Hematopoietic multipotent progenitor cell treated with erythropoietin and hydrocortisone succinate and interleukin-3 and kit ligand, for 8 days (in vitro differentiated cells): ENCODE measurements around the gene DRC7.
"Not testable (repeated sequence)": the region's sequence is repeated elsewhere in the genome, so short reads cannot be mapped to it uniquely, and the experiment has no call there.

Experiments
- DNase-seq: peaks from one replicate; pipeline ENCODE4 v3.0.0-alpha.2; 2015

Gene DRC7

DNA sequence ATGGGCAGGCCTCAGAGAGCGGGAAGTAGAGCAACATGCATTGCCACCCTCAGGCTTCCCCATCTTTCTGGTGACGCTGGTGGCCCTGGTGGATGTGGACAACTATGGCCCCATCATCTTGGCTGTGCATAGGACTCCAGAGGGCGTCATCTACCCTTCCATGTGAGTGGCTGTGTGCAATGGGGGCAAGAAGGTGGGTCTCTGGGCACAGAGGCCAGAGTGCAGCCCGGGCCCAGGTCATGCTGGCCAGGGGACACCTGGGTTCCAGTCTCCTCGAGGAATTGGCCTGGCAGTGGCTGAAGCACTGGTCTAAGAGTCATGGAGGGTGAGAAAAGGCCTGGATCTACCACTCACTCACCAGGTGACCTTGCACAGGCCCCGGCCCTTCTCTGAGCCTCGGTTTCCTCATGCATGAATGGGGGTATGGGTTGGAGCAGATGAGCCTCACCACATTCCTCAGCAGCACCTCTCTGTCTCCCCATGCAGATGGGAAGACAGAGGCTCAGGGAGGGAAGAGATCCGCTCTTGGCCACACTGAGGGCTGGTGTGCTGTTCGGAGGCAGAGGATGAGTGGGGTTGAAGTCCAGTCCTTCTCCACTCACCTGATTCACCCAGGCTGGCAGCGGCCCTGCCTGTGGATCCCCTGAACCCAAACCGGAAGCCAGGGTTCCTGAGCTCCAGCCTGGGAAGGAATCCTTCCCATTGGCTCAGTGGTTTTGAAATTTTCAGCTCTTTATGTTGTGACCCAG lies 33.7 kb upstream of the DRC7 start:
- DNase-seq = no peak

GRCh38 chr16:57661510-57661909 lies 33.1 kb upstream of the DRC7 start:
- DNase-seq = no peak

- no peak for DNase-seq
Measured at GRCh38 chr16:57661936-57662906, 32.4 kb upstream of the DRC7 start.

DNA sequence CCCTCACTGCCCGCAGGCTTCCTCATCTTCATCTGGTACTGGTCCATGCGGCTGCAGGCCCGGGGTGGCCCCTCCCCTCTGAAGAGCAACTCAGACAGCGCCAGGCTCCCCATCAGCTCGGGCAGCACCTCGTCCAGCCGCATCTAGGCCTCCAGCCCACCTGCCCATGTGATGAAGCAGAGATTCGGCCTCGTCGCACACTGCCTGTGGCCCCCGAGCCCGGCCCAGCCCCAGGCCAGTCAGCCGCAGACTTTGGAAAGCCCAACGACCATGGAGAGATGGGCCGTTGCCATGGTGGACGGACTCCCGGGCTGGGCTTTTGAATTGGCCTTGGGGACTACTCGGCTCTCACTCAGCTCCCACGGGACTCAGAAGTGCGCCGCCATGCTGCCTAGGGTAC lies 31.2 kb upstream of the DRC7 start:
- DNase-seq = no peak

DNA sequence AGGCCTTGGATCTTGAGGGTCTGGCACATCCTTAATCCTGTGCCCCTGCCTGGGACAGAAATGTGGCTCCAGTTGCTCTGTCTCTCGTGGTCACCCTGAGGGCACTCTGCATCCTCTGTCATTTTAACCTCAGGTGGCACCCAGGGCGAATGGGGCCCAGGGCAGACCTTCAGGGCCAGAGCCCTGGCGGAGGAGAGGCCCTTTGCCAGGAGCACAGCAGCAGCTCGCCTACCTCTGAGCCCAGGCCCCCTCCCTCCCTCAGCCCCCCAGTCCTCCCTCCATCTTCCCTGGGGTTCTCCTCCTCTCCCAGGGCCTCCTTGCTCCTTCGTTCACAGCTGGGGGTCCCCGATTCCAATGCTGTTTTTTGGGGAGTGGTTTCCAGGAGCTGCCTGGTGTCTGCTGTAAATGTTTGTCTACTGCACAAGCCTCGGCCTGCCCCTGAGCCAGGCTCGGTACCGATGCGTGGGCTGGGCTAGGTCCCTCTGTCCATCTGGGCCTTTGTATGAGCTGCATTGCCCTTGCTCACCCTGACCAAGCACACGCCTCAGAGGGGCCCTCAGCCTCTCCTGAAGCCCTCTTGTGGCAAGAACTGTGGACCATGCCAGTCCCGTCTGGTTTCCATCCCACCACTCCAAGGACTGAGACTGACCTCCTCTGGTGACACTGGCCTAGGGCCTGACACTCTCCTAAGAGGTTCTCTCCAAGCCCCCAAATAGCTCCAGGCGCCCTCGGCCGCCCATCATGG lies 30.5 kb upstream of the DRC7 start:
- no peak for DNase-seq

DNA sequence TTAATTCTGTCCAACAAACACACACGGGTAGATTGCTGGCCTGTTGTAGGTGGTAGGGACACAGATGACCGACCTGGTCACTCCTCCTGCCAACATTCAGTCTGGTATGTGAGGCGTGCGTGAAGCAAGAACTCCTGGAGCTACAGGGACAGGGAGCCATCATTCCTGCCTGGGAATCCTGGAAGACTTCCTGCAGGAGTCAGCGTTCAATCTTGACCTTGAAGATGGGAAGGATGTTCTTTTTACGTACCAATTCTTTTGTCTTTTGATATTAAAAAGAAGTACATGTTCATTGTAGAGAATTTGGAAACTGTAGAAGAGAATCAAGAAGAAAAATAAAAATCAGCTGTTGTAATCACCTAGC lies 30.0 kb upstream of the DRC7 start:
- no peak for DNase-seq

DNA sequence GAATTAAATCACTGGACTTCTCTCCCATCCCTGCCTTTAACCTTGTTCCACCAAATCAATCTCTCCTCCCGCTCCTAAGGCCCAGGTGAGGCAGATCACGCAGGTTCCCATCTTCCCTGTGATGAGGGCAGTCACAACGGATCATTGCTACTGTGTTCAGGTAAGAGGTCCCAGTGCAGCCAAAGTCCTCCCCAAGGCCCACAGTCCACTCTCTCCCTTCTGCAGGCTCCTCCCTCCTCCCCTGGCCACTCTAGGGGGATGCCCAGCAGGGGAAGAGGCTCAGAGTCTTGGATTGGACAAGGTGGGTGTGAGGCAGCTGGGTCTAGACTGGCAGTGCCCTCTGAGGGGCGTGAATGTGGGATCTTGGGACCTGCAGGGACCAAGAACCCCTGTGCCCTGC lies 29.1 kb upstream of the DRC7 start:
- no peak for DNase-seq

GRCh38 chr16:57666353-57667047 lies 28.1 kb upstream of the DRC7 start:
- no peak for DNase-seq

DNA sequence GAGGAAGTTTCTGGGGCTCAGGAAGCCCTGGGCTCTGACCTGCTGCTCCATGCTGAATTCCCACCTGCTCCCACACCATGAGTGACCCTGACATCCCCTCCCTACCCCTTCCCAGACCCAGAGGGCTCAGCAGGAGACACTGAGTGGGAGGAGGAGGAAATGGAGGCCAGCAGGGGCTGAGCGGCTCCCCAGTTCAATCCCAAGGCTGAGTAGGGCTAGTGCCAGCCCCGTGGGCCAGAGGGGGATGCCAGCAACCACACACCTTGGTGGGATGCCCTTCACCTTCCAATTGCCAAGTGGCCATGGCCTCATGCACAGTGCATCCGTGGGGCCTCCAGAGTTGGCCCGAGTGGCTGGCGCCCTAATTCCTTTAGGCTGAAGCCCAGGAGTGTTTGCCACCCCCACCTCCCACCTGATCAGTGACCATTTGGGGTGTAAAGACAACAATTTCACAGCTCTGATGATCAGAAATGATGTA lies 27.5 kb upstream of the DRC7 start:
- DNase-seq = no peak

DNA sequence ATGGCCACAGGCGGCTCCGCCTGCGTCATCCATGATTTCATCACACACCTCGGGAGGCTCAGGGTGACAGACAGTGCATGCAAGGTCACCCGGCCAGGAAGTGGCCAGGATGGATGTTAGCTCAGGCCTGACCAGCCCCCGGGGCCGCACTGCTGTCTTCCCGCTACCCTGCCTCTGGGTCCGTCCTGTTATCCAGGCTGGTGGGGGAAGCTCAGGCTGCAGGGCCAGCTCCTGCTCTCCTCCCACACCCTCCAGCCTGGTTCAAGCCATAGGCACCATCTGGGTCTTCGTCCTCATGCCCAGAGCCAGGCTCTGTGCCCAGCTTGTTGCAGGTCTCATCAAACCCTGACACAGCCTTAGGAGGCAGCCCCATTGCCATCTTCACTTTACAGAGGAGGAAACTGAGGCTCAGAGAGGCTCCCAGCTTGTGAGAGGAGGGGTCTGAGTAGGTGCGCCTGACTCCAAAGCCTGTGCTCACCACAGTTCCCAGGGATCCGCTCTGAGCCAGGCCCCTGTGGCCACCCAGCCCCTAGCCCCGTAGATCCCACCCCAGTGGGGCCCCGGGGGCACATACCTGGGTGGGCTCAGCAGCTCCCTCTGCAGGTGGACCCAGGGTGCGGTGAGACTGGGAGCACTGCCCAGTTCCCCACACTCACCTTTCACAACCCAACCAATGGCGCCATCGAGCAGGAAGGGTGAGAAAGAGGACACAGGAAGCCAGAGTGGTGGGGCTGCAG lies 26.9 kb upstream of the DRC7 start:
- no peak for DNase-seq

DNA sequence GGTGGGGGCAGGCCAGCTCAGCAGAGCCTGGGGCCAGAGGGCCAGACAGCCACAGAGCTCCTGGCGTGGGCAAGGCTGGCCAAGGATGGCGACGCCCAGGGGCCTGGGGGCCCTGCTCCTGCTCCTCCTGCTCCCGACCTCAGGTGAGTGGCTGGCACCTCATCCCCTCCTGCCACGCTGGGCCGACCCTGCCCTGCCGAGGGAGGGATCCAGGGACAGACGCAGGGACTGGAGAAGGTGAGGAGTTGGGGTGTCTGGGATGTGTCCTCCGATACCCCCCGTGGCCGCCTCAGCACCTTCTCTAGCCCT lies 26.4 kb upstream of the DRC7 start, which contains the start of gene ADGRG3:
Gene ADGRG3 (plus strand): TSS at position 44 of the 309 bp plus-strand sequence. CDS start 42 bp downstream, at position 86.
- DNase-seq = no peak

GRCh38 chr16:57668630-57669475 lies 25.8 kb upstream of the DRC7 start:
- no peak for DNase-seq

GRCh38 chr16:57669476-57670162 lies 25.0 kb upstream of the DRC7 start:
- no peak for DNase-seq

DNA sequence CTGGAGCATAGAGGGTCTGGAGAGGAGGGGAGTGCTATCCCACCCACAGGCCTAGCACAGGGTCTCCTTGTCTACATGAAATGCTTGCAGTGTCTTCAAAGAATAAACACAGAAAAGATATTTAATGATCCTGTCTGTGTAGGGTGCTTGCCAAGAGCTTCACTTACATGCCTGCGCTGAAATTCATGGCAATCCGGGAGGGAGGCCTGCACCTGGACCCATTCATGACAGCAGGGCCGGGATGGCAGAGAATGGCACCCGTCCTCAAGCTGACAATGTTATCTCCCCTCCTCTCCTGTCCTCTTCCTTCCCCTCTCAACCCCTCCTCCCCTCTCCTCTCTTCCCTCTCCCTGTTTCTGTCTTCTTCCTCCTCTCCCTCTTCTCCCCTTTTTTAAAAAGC lies 24.4 kb upstream of the DRC7 start:
- DNase-seq = no peak

- not testable (repeated sequence) for DNase-seq
Measured at GRCh38 chr16:57671451-57671850, 23.2 kb upstream of the DRC7 start.

DNA sequence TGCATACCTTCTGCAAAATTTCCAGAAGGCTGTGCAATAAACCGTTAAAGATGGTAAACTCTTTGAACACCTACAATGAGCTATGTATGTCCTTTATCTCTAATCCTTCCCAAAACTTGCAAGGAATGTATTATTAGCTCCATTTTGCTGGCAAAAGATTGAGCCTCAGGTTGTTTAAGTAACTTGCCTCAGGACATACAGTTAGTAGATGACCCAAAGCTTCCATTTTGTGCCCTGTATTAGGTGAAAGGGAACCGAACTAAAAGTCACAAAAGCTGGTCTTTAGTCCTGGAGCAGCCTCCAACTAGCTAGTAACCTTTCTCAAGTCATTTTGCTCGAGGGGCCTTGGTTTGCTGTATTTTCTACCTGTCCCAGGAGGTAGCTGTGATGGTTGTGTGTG lies 22.2 kb upstream of the DRC7 start:
- no peak for DNase-seq

- no peak for DNase-seq
Measured at GRCh38 chr16:57672824-57673223, 21.8 kb upstream of the DRC7 start.

- DNase-seq = peak; percentile 41
Measured at GRCh38 chr16:57675741-57676551, 18.7 kb upstream of the DRC7 start.

DNA sequence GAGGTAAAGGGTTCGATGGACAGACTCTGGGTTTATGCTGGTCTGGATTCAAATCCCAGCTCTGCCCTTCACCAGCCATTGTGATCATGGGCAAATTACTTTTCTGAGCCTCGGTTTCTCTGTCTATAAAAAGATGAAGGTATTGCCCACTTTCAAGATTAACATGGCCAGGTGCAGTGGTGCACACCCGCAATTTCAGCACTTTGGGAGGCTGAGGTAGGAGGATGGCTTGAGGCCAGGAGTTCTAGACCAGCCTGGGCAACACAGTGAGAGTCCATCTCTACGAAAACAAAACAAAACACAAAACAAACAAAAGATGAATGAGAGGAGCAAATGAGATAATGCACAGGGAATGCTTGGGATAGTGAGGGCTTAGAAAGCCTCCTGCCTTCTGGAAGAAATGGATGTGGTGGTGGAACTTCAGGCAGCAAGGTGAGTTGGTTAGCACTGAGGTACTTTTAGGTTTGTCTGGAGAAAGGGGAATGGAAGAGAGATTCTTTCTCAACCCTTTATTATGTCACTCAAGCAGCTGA lies 18.0 kb upstream of the DRC7 start:
- DNase-seq = no peak
